SKM-1 (cell line): ENCODE data around the gene MDM4.
"Not testable (repeated sequence)": the region's sequence is repeated elsewhere in the genome, so short reads cannot be mapped to it uniquely, and the experiment has no call there.

Experiments used
- DNase-seq: peaks from one replicate; lab custom pipeline; 2025; ENCODE audit not compliant: unreplicated experiment; lab: John Stamatoyannopoulos, UW

MDM4 gene

GRCh38 chr1:204513117-204513716, 3.0 kb upstream of the MDM4 start:
- peak; percentile 97 for DNase-seq

GRCh38 chr1:204514828-204515227, 1.4 kb upstream of the MDM4 start:
- no peak for DNase-seq

- DNase-seq: not testable (repeated sequence)
Measured at GRCh38 chr1:204517382-204517781, 1.2 kb downstream of the MDM4 start.

DNA sequence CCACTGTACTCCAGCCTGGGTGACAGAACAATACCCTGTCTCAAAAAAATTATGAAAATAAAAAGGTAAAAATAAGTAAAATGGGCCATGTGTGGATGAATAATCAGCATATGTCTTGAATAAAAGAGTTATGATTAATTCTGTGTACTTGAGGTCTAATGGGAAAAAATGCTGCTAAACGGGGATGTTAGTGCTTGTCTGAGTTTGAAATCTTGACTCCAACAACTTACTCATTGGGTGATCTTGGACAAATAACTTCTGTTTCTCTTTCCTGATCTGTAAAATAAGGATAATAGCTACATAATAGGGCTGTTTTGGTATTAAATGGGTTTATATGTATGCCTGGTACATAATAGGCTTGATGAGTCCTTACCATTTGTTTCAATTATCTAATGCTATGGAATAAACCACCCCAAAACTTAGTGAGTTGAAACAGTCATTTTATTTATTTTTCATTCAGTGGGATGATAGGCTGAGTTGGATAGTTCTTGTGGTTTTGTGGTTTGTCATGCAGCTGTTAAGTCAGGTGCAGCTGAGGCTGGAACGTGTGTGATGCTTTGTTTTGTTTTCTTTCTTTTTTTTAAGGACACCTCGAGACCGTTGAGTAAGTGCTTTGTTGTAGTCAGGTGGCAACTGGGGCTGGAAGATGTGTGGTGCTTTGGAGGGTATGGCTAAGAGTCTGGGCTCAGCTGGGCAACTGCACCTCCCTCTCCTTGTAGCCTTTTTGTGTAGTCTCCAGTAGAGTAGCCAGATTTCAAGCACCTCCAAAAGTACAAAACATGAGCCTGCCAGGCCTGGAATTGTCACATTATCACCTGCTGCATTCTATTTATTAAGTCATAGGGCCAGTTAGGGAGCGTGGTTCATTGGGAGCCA, 4.9 kb downstream of the MDM4 start:
- no peak for DNase-seq

DNA sequence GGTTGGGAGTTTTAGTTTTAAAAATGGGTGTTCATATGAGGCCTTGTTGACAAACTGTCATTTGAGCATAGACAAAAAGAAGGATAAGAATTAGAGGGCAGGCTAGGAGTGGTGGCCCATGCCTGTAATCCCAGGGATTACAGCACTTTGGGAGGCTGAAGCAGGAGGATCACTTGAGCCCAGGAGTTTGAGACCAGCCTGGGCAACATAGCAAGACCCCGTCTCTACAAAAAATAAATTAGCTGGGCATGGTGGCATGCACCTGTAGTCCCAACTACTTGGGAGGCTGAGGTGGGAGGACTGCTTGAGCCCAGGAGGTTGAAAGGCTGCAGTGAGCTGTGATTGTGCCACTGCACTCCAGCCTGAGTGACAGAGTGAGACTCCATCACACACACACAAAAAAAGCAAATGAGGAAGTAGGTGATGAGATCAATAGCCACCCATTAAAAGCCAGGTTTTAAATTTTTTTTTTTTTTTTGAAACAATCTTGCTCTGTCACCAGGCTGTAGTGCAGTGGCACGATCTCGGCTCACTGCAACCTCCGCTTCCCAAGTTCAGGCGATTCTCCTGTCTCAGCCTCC, 5.8 kb downstream of the MDM4 start:
- not testable (repeated sequence) for DNase-seq

- DNase-seq: no peak
Measured at GRCh38 chr1:204523605-204524215, 7.5 kb downstream of the MDM4 start.

GRCh38 chr1:204524986-204525385, 8.8 kb downstream of the MDM4 start:
- DNase-seq: no peak

DNA sequence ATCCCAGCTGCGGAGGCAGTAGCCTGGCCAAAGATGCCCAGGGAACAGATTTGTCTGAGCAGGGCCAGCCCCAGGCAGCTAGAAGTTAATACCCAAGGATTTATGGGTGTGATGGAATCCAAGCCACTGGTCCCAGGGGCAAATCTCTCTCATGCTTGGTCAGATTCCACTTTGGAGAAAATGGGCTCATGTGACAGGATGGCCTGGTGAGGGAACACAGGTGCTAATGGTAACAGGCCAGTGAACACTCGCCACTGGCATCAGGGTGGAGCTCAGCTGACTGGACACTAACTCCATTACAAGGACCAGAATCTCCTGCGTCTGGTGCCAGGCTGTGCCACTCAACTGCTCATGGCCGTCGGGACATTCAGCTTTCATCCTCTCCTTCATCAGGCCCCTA, 12.0 kb downstream of the MDM4 start:
- DNase-seq: no peak

- no peak for DNase-seq
Measured at GRCh38 chr1:204528677-204529076, 12.5 kb downstream of the MDM4 start.

- no peak for DNase-seq
Measured at GRCh38 chr1:204529371-204529895, 13.2 kb downstream of the MDM4 start.

DNA sequence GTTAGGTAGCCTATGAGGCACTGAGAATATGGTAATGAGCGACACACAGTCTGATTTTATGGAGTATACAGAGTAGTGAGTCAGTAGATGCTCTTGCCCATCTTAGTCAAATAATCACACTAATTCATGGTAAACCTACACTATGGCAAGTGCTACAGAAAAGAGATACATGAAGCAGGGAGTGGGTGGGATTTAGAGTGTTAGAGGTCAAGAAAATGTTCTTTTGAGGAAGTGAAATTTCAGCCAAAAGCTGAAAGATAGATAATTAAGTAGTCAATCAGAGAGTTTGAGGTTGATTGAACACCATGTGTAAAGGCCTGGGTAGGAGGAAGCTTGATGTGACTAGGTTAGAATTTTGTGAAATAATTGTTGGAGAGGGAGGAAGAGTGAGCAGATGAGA, 14.7 kb downstream of the MDM4 start:
- no peak for DNase-seq

DNA sequence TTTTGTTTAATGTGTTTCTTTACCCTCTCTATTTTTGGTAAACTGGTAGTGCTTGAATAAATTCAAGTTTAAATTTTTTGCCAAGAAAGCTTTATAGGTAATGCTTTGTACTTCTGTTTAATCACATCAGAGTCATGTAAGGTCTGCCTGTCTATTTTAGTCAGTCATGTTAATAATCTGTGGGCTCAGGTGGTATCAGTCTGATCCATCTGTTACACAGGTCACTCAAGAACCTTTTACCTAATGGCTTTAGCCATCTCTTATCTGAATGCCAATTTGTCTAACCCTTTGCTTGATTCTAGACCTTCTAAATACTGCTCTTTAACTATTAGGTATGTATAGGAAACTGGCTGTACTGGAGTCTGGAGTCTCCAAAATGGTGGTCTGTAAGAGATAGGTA, 16.6 kb downstream of the MDM4 start:
- DNase-seq: no peak

DNA sequence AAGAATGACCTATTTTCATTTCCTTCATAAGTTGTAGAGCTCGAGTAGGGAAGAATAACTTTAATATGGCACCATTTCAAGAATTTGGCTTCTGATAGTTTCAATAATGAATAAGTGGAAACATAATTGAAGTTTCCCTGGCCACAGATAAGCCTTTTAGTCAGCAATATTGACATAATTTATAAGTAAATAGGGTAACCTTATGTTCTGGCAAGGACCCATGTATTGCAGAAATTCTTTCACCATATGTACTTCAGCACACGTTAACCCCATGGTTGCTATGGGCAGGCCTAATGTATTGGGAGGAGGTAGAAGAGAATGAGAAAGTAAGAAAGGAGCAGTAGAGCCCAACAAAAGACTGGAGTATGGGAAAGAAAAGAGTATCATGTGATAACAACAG, 25.4 kb downstream of the MDM4 start:
- DNase-seq: no peak

DNA sequence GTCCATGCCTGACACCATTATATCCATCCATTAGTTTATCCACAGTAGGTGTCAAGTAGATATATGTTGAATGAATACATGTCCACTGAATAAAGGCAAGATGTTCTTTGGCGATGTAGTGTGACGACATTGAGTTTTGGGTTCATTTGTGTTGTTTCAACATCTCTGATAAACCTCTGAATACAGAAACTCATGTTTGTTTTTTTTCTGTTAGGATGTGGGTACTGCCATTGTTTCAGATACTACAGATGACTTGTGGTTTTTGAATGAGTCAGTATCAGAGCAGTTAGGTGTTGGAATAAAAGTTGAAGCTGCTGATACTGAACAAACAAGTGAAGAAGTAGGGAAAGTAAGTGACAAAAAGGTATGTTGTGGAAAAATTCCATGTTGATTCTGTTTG, 28.1 kb downstream of the MDM4 start:
- DNase-seq: no peak

DNA sequence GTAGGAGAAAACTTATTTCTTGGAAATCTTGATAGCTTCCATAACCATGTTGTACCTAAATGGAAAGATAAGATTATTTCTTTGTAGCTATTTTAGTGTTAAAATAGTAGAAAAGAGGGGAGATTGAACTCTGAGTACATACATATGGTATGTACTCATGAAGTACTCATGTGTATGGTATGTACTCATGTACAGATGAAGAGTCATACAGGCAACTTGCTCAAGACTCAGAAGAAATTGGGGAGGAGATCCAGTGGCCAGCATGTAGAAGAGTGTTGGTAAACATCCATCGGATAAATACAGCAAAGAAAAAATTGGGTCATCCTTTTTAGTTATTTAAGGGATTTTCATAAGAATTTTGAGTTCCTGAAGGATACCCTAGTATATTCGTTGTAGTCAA, 29.0 kb downstream of the MDM4 start:
- DNase-seq: no peak

- DNase-seq: no peak
Measured at GRCh38 chr1:204545881-204546280, 29.7 kb downstream of the MDM4 start.

DNA sequence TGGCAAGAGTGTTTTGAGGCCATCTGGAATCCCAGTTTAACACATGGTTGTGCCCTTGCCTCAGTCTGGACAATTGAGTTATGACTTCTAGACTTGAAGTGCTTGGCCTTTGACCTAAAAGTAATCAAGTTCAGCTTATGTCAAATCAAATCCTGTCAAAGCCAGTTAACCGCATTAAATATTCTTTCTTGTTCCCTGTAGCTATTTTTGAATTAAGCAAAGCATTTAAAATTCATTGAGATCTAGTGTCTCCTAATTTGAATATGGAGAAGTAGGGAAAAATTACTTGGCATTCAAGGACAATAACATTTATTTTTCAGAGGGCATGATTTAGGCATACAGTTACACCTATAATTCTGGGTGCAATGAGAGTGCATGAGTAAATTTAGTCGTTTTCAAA, 32.1 kb downstream of the MDM4 start:
- no peak for DNase-seq

DNA sequence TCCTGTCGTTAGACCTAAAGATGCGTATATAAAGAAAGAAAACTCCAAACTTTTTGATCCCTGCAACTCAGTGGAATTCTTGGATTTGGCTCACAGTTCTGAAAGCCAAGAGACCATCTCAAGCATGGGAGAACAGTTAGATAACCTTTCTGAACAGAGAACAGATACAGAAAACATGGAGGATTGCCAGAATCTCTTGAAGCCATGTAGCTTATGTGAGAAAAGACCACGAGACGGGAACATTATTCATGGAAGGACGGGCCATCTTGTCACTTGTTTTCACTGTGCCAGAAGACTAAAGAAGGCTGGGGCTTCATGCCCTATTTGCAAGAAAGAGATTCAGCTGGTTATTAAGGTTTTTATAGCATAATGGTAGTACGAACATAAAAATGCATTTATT, 33.1 kb downstream of the MDM4 start:
- no peak for DNase-seq

DNA sequence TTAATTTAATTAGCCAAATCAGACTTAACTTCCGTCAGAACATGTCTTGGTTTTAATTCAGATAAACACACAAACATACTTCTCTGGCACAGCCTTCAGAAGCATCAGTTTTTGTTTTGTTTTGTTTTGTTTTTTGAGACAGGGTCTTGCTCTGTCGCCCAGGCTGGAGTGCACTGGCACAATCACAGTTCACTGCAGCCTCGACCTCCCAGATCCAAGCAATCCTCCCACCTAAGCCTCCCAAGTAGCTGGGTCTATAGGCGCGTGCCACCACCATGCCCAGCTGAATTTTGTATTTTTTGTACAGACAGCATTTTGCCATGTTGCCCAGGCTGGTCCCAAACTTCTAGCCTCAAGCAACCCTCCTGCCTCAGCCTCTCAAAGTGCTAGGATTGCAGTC, 34.7 kb downstream of the MDM4 start:
- no peak for DNase-seq

DNA sequence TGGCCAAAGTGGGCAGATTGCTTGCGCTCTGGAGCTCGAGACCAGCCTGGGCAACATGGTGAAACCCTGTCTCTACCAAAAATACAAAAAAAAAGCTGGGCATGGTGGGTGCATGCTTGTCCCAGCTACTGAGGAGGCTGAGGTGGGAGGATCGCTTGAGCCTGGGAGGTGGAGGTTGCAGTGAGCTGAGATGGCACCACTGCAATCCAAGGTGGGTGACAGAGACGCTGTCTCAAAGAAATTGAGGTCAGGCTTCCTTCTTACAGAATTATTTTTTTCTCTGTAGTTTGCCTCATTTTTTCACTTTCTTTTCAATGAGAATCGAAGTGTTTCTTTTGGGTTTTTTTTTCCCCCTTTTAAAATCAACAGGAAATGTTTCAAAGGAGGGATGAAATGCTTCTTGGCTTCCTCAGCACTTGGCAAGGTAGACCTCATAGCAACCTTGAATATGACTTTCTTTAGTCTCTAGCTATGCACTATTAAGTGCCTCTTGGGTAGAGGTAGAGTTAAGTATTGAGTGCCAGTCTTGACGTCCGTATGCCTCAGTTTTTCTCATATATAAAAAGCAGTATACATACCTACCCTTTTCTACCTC, 40.3 kb downstream of the MDM4 start:
- no peak for DNase-seq

- DNase-seq: no peak
Measured at GRCh38 chr1:204558467-204558866, 42.3 kb downstream of the MDM4 start.
